Progenitor cell of endocrine pancreas (in vitro differentiated cells): ENCODE results near the gene CORO6. TPM values are rescaled to one million over a fixed set of nuclear protein-coding genes. Genes with fewer than 3 reads are reported as not detected.

ENCODE experiments used
- DNase-seq: peaks from one replicate; pipeline ENCODE4 v3.0.0; 2021; ENCODE audit warnings: low spot score; ENCODE audit not compliant: unreplicated experiment
- H3K27ac Mint-ChIP-seq: 2 replicates; pipeline ENCODE4 v1.8.0; 2021; ENCODE audit warnings: mild to moderate bottlenecking, moderate library complexity, mixed read lengths
- H3K27me3 Mint-ChIP-seq: 2 replicates; pipeline ENCODE4 v1.8.0; 2021; ENCODE audit warnings: mixed read lengths
- H3K36me3 Mint-ChIP-seq: 2 replicates; pipeline ENCODE4 v1.8.0; 2022; ENCODE audit warnings: mixed read lengths; ENCODE audit not compliant: insufficient read depth
- H3K4me1 Mint-ChIP-seq: 2 replicates; pipeline ENCODE4 v1.8.0; 2021; ENCODE audit warnings: low read depth, mixed read lengths
- H3K4me3 Mint-ChIP-seq: 2 replicates; pipeline ENCODE4 v1.8.0; 2021; ENCODE audit warnings: low read depth, mild to moderate bottlenecking, moderate library complexity, mixed read lengths
- H3K9me3 Mint-ChIP-seq: 2 replicates; pipeline ENCODE4 v1.8.0; 2021; ENCODE audit warnings: low read depth, mixed read lengths
- CTCF ChIP-seq: fragments of 200-600 bp; sonication (generic); IDR thresholded peaks from one replicate; pipeline ENCODE4 v1.5.0; 2021; ENCODE audit warnings: antibody characterized with exemption, mild to moderate bottlenecking; ENCODE audit not compliant: unreplicated experiment
- total RNA-seq: library from RNA; stranded (reverse); gene quantifications from 2 replicates; pipeline ENCODE4 v1.2.1, GENCODE V29; 2021

The CORO6 gene
- total RNA-seq, 1 donor from 2014 or later = not detected

- peaks cover 13% of the 10 kb centered on the region for H3K4me1 Mint-ChIP-seq
- H3K27ac Mint-ChIP-seq = peak within 1 kb of the TSS; percentile 88
- DNase-seq = peak; percentile 71
- peaks cover 3% of the 10 kb centered on the region for H3K36me3 Mint-ChIP-seq
- H3K27me3 Mint-ChIP-seq = peaks cover 31% of the 10 kb centered on the region
- no peak for TF ChIP-seq CTCF
- peak within 1 kb of the TSS; percentile 88 for H3K4me3 Mint-ChIP-seq
- H3K9me3 Mint-ChIP-seq = no peaks in the 10 kb centered on the region
These were observed 54.1 kb downstream of the CORO6 start, which contains the start of gene TP53I13 for GRCh38 chr17:29568331-29569244. Gene TP53I13 (plus strand): TSS chr17:29568701. CDS start chr17:29568759, 58 bp downstream.

- peak; percentile 52 for DNase-seq
- Mint-ChIP-seq H3K4me3 (peak overlapping the region; percentile 88), H3K36me3 (peaks cover 3% of the 10 kb centered on the region), H3K4me1 (peaks cover 13% of the 10 kb centered on the region), H3K27ac (peak overlapping the region; percentile 88), H3K9me3 (no peaks in the 10 kb centered on the region), H3K27me3 (peaks cover 35% of the 10 kb centered on the region)
- TF ChIP-seq CTCF = peak; percentile 47
These were observed 55.0 kb downstream of the CORO6 start for GRCh38 chr17:29567554-29568330.

GRCh38 chr17:29567304-29567553 lies 55.5 kb downstream of the CORO6 start:
- Mint-ChIP-seq H3K4me3 (peak overlapping the region; percentile 88), H3K36me3 (peaks cover 3% of the 10 kb centered on the region), H3K27me3 (peaks cover 40% of the 10 kb centered on the region), H3K27ac (no peak overlapping the region), H3K4me1 (peaks cover 13% of the 10 kb centered on the region), H3K9me3 (no peaks in the 10 kb centered on the region)
- no peak for TF ChIP-seq CTCF
- DNase-seq = no peak

GRCh38 chr17:29566473-29567303 lies 56.0 kb downstream of the CORO6 start, which contains the start of gene ABHD15:
Gene ABHD15 (minus strand): TSS chr17:29567037. CDS start chr17:29566966, 71 bp downstream.
- peak within 1 kb of the TSS; percentile 88 for H3K27ac Mint-ChIP-seq
- H3K9me3 Mint-ChIP-seq = no peaks in the 10 kb centered on the region
- peak within 1 kb of the TSS; percentile 88 for H3K4me3 Mint-ChIP-seq
- H3K4me1 Mint-ChIP-seq = peaks cover 13% of the 10 kb centered on the region
- no peak for DNase-seq
- TF ChIP-seq CTCF = peak; percentile 6
- peaks cover 46% of the 10 kb centered on the region for H3K27me3 Mint-ChIP-seq
- H3K36me3 Mint-ChIP-seq = peaks cover 3% of the 10 kb centered on the region
